ENCODE data around the gene CXCR4. TPM values are rescaled to one million over a fixed set of nuclear protein-coding genes. Genes with fewer than 3 reads are reported as not detected.
"Not testable (repeated sequence)": the region's sequence is repeated elsewhere in the genome, so short reads cannot be mapped to it uniquely, and the experiment has no call there.

CXCR4 gene
- total RNA-seq, 1 donor from 2014 or later, result 200 TPM

DNA sequence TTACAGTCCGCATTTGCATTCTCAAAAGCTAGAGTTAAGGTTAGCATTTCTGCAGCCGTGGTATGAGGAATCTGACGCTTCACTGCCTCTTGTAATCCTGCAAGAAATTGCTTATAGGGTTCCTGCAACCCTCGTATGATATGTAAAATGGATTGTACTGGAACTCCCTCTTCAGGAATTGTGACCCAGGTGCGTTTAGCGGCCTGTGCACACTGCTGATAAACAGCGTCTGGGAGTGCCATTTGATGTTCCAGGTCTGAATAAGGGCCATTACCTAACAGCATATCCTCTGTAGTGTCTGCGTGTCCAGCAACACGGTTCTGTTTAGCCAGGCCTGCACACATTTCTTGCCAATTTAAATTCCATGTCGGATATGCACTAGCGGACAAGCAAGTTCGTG lies 42.5 kb downstream of the CXCR4 start:
- Mint-ChIP-seq H3K27ac (no peak overlapping the region), H3K27me3 (no peaks in the 10 kb centered on the region), H3K4me1 (peaks cover 29% of the 10 kb centered on the region), H3K36me3 (ENCODE audit: low read depth) (no peaks in the 10 kb centered on the region), H3K4me3 (no peak overlapping the region), H3K9me3 (peaks cover 9% of the 10 kb centered on the region)
- TF ChIP-seq, protein P1, sequence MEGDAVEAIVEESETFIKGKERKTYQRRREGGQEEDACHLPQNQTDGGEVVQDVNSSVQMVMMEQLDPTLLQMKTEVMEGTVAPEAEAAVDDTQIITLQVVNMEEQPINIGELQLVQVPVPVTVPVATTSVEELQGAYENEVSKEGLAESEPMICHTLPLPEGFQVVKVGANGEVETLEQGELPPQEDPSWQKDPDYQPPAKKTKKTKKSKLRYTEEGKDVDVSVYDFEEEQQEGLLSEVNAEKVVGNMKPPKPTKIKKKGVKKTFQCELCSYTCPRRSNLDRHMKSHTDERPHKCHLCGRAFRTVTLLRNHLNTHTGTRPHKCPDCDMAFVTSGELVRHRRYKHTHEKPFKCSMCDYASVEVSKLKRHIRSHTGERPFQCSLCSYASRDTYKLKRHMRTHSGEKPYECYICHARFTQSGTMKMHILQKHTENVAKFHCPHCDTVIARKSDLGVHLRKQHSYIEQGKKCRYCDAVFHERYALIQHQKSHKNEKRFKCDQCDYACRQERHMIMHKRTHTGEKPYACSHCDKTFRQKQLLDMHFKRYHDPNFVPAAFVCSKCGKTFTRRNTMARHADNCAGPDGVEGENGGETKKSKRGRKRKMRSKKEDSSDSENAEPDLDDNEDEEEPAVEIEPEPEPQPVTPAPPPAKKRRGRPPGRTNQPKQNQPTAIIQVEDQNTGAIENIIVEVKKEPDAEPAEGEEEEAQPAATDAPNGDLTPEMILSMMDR (IDR thresholded peaks at IDR 0.05), result no peak
- no peak for ATAC-seq (ENCODE audit: low read depth)
- ChIA-PET CTCF (no interaction called here), POLR2A (no interaction called here)
- DNase-seq, result no peak
- intact Hi-C loops (cut with micrococcal nuclease), result no loop called here

DNA sequence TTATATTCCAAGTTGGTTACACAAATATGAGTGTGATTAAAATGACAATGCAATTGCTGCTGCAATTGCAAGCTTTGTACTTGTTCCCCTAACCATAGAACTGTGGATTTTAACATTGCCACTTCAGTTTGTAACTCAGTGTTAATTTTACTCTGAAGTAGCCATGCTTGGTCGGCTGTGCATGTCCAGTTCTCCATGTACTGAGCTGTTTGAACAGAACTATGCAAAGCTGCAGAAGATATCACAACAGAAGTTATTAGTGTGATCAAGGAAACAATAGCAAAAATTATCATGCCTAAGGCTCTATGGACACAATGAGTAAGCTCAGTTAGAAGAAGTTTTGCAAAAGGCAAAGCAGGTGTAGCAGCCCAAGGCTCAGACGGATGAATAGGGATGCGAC lies 45.3 kb downstream of the CXCR4 start:
- TF ChIP-seq, protein P1 (IDR thresholded peaks at IDR 0.05), result no peak
- CTCF ChIA-PET, result interaction anchor here (0.7 kb wide), 1 partner anchor 44 kb away, joined by 3 read pairs; no protein-coding TSS in a partner anchor
- ATAC-seq (ENCODE audit: low read depth), result no peak
- no peak for DNase-seq
- Mint-ChIP-seq H3K4me1 (peaks cover 36% of the 10 kb centered on the region), H3K36me3 (ENCODE audit: low read depth) (no peaks in the 10 kb centered on the region), H3K27ac (no peak overlapping the region), H3K9me3 (peaks cover 9% of the 10 kb centered on the region), H3K27me3 (peaks cover 1% of the 10 kb centered on the region), H3K4me3 (no peak overlapping the region)
- intact Hi-C loops (cut with micrococcal nuclease), result no loop called here
- POLR2A ChIA-PET, result interaction anchor here (0.5 kb wide), 1 partner anchor 46 kb away, joined by 3 read pairs; no protein-coding TSS in a partner anchor

DNA sequence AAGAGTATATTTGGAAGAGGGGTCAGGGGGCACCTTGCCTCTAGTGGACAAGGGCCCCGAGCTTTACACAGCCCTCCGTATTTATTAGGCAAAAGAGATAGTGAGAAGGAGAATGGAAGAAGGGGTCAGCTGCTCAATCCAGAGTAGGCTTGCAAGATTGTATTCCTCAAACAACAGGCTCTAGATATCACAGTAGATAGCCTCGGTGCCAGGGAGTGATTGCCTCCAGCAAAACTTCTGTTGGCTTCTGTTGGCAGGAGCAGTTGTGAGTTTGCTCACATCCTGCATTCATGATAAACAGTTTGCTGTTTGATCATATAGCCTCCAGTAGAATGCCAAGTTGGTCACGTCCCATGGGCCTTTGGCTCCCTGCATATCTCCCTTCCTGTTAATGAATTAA lies 46.1 kb downstream of the CXCR4 start:
- peaks cover 36% of the 10 kb centered on the region for H3K4me1 Mint-ChIP-seq
- H3K27ac Mint-ChIP-seq; intact Hi-C loops (cut with micrococcal nuclease); ATAC-seq (ENCODE audit: low read depth); H3K27me3 Mint-ChIP-seq; DNase-seq; H3K4me3 Mint-ChIP-seq; H3K36me3 Mint-ChIP-seq (ENCODE audit: low read depth); H3K9me3 Mint-ChIP-seq; POLR2A ChIA-PET: not testable (repeated sequence)
- CTCF ChIA-PET, result interaction anchor here (0.7 kb wide), 1 partner anchor 43 kb away, joined by 3 read pairs; no protein-coding TSS in a partner anchor

DNA sequence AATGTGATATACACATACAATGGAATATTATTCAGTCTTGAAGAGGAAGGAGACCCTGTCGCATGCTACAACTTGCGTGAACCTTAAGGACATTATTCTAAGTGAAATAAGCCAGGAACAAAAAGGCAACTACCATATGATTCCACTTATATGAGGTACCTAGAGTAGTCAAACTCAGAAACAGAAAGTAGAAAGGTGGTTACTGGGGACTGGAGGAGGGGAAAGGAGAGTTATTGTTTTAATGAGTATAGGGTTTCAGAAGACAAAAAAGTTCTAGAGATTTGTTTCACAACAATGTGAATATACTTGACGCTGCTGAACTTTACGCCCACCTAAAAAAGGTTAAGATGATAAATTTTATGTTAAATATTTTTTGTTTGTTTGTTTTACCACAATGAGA lies 47.0 kb downstream of the CXCR4 start:
- H3K27me3 Mint-ChIP-seq, result peaks cover 1% of the 10 kb centered on the region
- no peak overlapping the region for H3K4me3 Mint-ChIP-seq
- peaks cover 36% of the 10 kb centered on the region for H3K4me1 Mint-ChIP-seq
- TF ChIP-seq, protein P1 (IDR thresholded peaks at IDR 0.05), result no peak
- ChIA-PET CTCF (no interaction called here), POLR2A (no interaction called here)
- no peak for DNase-seq
- intact Hi-C loops (cut with micrococcal nuclease), result no loop called here
- peaks cover 7% of the 10 kb centered on the region for H3K9me3 Mint-ChIP-seq
- ATAC-seq (ENCODE audit: low read depth), result no peak
- no peak overlapping the region for H3K27ac Mint-ChIP-seq
- no peaks in the 10 kb centered on the region for H3K36me3 Mint-ChIP-seq (ENCODE audit: low read depth)

DNA sequence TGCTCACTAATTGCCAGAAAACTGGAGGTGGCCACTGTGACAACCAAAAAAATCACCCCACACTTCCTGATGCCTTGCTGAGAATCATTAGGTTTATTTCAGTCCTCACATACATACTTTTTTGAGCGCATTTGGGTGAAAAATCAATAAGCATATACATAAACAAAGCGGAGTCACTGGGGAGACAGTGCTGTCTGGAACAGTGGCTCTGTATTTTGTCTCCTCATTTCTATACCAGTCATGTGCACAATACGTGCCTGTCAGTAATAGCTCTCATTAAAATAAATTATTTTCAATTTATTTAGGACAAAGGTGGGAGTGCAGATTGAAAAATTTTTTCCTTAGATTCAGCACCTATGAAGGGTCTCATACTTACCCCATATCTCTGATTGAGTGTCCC lies 48.2 kb downstream of the CXCR4 start:
- intact Hi-C loops (cut with micrococcal nuclease), result no loop called here

More for the DNA sequence above, 48.2 kb downstream of the CXCR4 start:
- DNase-seq (no peak), ATAC-seq (ENCODE audit: low read depth) (no peak)
- ChIA-PET POLR2A (interaction anchor here (0.5 kb wide), 1 partner anchor 1327 kb away, joined by 9 read pairs; no protein-coding TSS in a partner anchor), CTCF (no interaction called here)
- no peak overlapping the region for H3K4me3 Mint-ChIP-seq
- TF ChIP-seq, protein P1 (IDR thresholded peaks at IDR 0.05), result no peak
- peaks cover 1% of the 10 kb centered on the region for H3K27me3 Mint-ChIP-seq
- peaks cover 33% of the 10 kb centered on the region for H3K4me1 Mint-ChIP-seq
- no peak overlapping the region for H3K27ac Mint-ChIP-seq
- no peaks in the 10 kb centered on the region for H3K36me3 Mint-ChIP-seq (ENCODE audit: low read depth)
- H3K9me3 Mint-ChIP-seq, result peaks cover 7% of the 10 kb centered on the region
